ENCODE results near the gene PRKCA.

DNA sequence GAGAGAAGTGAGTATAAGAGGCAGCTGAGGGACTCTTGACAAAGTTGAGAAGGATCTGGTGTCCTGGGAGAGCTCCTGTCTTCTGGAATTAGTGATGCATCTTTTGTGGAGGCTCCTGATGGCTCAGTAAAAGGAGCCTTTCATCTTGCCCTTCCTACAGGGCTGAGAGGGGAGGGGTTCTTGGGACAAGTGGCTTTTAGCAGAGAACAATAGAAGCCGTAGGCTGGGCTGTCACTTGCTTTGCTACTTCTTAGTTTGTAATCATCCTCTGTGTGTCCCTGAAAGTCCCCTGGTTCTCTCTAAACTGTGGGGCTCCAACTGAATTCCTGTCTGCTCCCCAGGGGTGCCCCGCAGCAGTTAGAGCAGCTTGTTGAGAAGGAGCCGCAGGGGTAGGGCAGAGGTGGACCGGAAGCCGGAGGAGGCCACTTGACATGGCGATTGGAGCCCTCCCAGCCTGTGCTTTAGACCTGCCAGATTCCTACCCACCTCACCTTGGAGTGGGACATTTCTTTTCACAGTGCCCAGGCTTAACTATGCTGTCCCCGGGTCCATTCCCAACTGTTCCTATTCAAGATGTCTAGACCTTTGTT is 85.1 kb downstream of the PRKCA start:
- TF ChIP-seq, protein P1, sequence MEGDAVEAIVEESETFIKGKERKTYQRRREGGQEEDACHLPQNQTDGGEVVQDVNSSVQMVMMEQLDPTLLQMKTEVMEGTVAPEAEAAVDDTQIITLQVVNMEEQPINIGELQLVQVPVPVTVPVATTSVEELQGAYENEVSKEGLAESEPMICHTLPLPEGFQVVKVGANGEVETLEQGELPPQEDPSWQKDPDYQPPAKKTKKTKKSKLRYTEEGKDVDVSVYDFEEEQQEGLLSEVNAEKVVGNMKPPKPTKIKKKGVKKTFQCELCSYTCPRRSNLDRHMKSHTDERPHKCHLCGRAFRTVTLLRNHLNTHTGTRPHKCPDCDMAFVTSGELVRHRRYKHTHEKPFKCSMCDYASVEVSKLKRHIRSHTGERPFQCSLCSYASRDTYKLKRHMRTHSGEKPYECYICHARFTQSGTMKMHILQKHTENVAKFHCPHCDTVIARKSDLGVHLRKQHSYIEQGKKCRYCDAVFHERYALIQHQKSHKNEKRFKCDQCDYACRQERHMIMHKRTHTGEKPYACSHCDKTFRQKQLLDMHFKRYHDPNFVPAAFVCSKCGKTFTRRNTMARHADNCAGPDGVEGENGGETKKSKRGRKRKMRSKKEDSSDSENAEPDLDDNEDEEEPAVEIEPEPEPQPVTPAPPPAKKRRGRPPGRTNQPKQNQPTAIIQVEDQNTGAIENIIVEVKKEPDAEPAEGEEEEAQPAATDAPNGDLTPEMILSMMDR (IDR thresholded peaks at IDR 0.05; ENCODE audit: extremely low read depth in 1 of 2, insufficient read depth in 1 of 2, low read depth in 1 of 2, low read length in 2 of 2), result no peak
- TF ChIP-seq JUN (IDR thresholded peaks at IDR 0.05; ENCODE audit: borderline replicate concordance, insufficient read depth, insufficient read length, low read depth) (no peak), POLR2A (IDR thresholded peaks at IDR 0.05; ENCODE audit: low read depth, low read length) (no peak)

Measured in endothelial cell of umbilical vein (primary cell).